Fibroblast of skin of scalp (primary cell): ENCODE data around the gene PDE4D.

Source experiments
- DNase-seq: peaks from one replicate; pipeline ENCODE4 v3.0.0-alpha.2; 2013

Gene PDE4D

GRCh38 chr5:59648949-59649921 lies 244.3 kb downstream of the PDE4D start:
- peak; percentile 41 for DNase-seq

GRCh38 chr5:59648038-59648831 lies 245.3 kb downstream of the PDE4D start:
- DNase-seq, result no peak

GRCh38 chr5:59645380-59645779 lies 248.1 kb downstream of the PDE4D start:
- no peak for DNase-seq

GRCh38 chr5:59640411-59640810 lies 253.1 kb downstream of the PDE4D start:
- DNase-seq, result no peak

- DNase-seq, result no peak
These were observed 255.5 kb downstream of the PDE4D start for GRCh38 chr5:59637884-59638580.

GRCh38 chr5:59629561-59629960 lies 264.0 kb downstream of the PDE4D start:
- no peak for DNase-seq

- DNase-seq, result no peak
These were observed 265.3 kb downstream of the PDE4D start for GRCh38 chr5:59628062-59628828.

- DNase-seq, result no peak
These were observed 268.6 kb downstream of the PDE4D start for GRCh38 chr5:59624898-59625297.

GRCh38 chr5:59622848-59623247 lies 270.7 kb downstream of the PDE4D start:
- DNase-seq, result no peak

- no peak for DNase-seq
These were observed 272.0 kb downstream of the PDE4D start for GRCh38 chr5:59621477-59621876.

GRCh38 chr5:59620535-59621212 lies 272.9 kb downstream of the PDE4D start:
- peak; percentile 70 for DNase-seq

- no peak for DNase-seq
These were observed 274.9 kb downstream of the PDE4D start for GRCh38 chr5:59618644-59619043.

GRCh38 chr5:59617186-59617771 lies 276.2 kb downstream of the PDE4D start:
- no peak for DNase-seq

GRCh38 chr5:59616413-59616812 lies 277.1 kb downstream of the PDE4D start:
- DNase-seq, result no peak

GRCh38 chr5:59615272-59615671 lies 278.3 kb downstream of the PDE4D start:
- peak; percentile 75 for DNase-seq

- no peak for DNase-seq
These were observed 283.8 kb downstream of the PDE4D start for GRCh38 chr5:59609501-59610265.

- peak; percentile 78 for DNase-seq
These were observed 284.8 kb downstream of the PDE4D start for GRCh38 chr5:59608745-59609144.

GRCh38 chr5:59607138-59607765 lies 286.3 kb downstream of the PDE4D start:
- peak; percentile 42 for DNase-seq

GRCh38 chr5:59605915-59606314 lies 287.6 kb downstream of the PDE4D start:
- DNase-seq, result no peak

GRCh38 chr5:59604111-59604510 lies 289.4 kb downstream of the PDE4D start:
- no peak for DNase-seq
